Peyer's patch (tissue), 4 donors: ENCODE measurements around the gene CELSR1.

Experiments
- POLR2A ChIP-seq, 2 donors: fragments of 450-650 bp; IDR thresholded peaks; one replicate each; pipeline ENCODE4 v1.5.1; 2017; ENCODE audit warnings: antibody characterized with exemption in 2 of 2, mild to moderate bottlenecking in 2 of 2, moderate library complexity in 2 of 2
- TF ChIP-seq, protein P1 (sequence below), 6 experiments: fragments of 450-650 bp in 4 of 6; fragments of 200-600 bp in 2 of 6; sonication (generic) in 1 of 6; IDR thresholded peaks; one replicate each; pipeline ENCODE4 v1.5.1; 2017 to 2019; ENCODE audit warnings: antibody characterized with exemption in 6 of 6, mild to moderate bottlenecking in 3 of 6, moderate library complexity in 1 of 6

DNA sequence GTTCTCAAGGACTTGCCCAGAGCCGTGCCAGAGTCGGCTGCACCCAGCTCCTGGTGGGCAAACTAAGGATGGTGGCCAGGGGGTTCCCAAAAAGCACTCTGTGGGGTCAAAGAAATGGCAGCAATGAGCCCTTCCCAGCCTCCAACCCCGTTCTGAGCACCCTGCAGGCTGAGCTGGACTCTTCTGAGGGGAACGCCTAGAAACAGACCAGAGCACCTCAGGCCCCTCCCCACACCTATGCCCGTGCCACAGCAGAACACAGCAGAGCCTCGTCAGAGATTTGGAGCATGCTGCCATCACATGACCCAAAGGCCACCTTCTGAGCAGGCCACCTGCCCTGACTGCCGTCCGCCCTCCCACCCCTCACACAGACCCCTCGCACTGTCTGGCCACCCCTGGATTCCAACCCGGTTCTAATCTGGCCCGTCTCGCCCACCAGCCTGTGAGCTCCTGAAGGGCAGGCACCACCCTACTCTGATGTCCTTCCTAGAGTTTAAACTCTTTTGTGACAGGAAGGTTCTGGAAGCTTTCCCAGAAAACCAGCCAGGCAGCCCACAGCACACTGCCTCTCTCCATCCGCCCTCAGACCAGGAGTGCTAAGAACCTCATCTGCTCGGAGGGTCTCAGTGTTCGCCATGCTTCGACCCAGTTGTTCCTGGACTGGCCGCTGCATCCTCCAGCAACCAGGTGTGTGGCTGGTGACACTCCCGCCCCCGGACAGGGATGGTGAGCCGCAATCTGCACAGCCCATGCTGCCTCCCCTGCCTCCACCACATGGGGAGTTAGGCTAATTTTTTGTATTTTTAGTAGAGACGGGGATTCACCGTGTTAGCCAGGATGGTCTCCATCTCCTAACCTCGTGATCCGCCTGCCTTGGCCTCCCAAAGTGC is 97.6 kb downstream of the CELSR1 start:
- TF ChIP-seq, protein P1, sequence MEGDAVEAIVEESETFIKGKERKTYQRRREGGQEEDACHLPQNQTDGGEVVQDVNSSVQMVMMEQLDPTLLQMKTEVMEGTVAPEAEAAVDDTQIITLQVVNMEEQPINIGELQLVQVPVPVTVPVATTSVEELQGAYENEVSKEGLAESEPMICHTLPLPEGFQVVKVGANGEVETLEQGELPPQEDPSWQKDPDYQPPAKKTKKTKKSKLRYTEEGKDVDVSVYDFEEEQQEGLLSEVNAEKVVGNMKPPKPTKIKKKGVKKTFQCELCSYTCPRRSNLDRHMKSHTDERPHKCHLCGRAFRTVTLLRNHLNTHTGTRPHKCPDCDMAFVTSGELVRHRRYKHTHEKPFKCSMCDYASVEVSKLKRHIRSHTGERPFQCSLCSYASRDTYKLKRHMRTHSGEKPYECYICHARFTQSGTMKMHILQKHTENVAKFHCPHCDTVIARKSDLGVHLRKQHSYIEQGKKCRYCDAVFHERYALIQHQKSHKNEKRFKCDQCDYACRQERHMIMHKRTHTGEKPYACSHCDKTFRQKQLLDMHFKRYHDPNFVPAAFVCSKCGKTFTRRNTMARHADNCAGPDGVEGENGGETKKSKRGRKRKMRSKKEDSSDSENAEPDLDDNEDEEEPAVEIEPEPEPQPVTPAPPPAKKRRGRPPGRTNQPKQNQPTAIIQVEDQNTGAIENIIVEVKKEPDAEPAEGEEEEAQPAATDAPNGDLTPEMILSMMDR (IDR thresholded peaks at IDR 0.05) = no peak
- TF ChIP-seq POLR2A (IDR thresholded peaks at IDR 0.05) = no peak
